GM13977 (cell line): Measurements from ENCODE around the gene DDHD1.

ENCODE experiments used
- DNase-seq: peaks from one replicate; pipeline ENCODE4 v3.0.0; 2012; ENCODE audit warnings: low spot score
- CTCF ChIP-seq: IDR thresholded peaks from 2 replicates; pipeline ENCODE4 v1.5.1; 2012; ENCODE audit warnings: mild to moderate bottlenecking, control low read depth; ENCODE audit not compliant: insufficient read depth; ENCODE audit errors: extremely low read depth, missing control alignments
- in situ Hi-C: fragments of 300-500 bp; cut with MboI; formaldehyde crosslinking; loops from one replicate; pipeline ENCODE4 v1.12.0; 2022; ENCODE audit warnings: low sequenced_read_pairs, low pct_unique_long_range_greater_than_20kb, mixed read lengths, inconsistent platforms; ENCODE audit not compliant: unreplicated experiment

Gene DDHD1

GRCh38 chr14:53064475-53064874, 88.6 kb downstream of the DDHD1 start:
- no peak for DNase-seq
- TF ChIP-seq CTCF, result no peak
- in situ Hi-C loops, result no loop called here

- in situ Hi-C loops, result no loop called here
- no peak for DNase-seq
- TF ChIP-seq CTCF, result no peak
These were observed 90.3 kb downstream of the DDHD1 start for GRCh38 chr14:53062856-53063255.

GRCh38 chr14:53060046-53060445, 93.1 kb downstream of the DDHD1 start:
- no peak for TF ChIP-seq CTCF
- DNase-seq, result no peak
- in situ Hi-C loops, result no loop called here

- in situ Hi-C loops, result no loop called here
- peak; percentile 41 for DNase-seq
- peak; percentile 55 for TF ChIP-seq CTCF
These were observed 98.1 kb downstream of the DDHD1 start for GRCh38 chr14:53055003-53055402.

GRCh38 chr14:53054457-53054856, 98.7 kb downstream of the DDHD1 start:
- in situ Hi-C loops, result no loop called here
- no peak for TF ChIP-seq CTCF
- no peak for DNase-seq

- TF ChIP-seq CTCF, result no peak
- no peak for DNase-seq
- in situ Hi-C loops, result no loop called here
These were observed 104.5 kb downstream of the DDHD1 start for GRCh38 chr14:53048631-53049030.
